Measurements from ENCODE around the gene TPRKB.
"Not testable (repeated sequence)": the region's sequence is repeated elsewhere in the genome, so short reads cannot be mapped to it uniquely, and the experiment has no call there.

Gene TPRKB

GRCh38 chr2:73736855-73737779, at the start of gene TPRKB:
TPRKB (minus strand) TSS chr2:73737345; CDS start chr2:73734569, 2,776 bp downstream.
- peaks cover 40 to 41% of the 10 kb centered on the region in 2 donors for H3K36me3 Mint-ChIP-seq
- DNase-seq (peak; percentile 97), ATAC-seq (replicated peaks) (peak; percentile 98 to 99)
- H3K4me3 Mint-ChIP-seq: peak within 1 kb of the TSS; percentile 87 to 89
- H3K4me1 Mint-ChIP-seq: peaks cover 10 to 15% of the 10 kb centered on the region in 2 donors
- peaks cover 5 to 6% of the 10 kb centered on the region in 2 donors for H3K9me3 Mint-ChIP-seq
- H3K27me3 Mint-ChIP-seq: no peaks in the 10 kb centered on the region
- H3K27ac Mint-ChIP-seq: peak within 1 kb of the TSS; percentile 78

DNA sequence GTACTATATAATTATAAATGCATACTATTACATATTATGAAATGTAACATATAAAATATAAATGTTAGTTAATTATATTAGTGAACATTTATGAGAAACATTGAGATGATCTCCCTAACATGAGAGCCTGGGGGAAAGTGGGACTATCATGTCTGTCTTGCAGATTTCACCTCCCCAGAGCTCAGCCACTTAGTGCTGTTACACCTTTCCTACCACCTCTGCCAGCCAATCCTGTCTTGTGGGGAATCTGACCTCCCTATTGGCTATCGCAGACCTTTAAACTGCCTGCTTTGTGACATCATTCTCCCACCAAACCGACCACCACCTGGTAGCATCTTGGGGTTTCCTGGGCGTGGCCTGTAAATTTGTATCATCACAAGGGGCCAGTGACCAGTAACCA, 46.7 kb upstream of the TPRKB start, which contains the start of gene C2orf78:
Gene C2orf78, plus strand, starts transcription at position 301 of the 400 bp plus-strand sequence. CDS start 127 bp downstream, outside the sequence.
- H3K9me3 Mint-ChIP-seq; H3K4me3 Mint-ChIP-seq; ATAC-seq (replicated peaks); H3K4me1 Mint-ChIP-seq; H3K27ac Mint-ChIP-seq; H3K36me3 Mint-ChIP-seq; DNase-seq: not testable (repeated sequence)
- peaks cover 10 to 12% of the 10 kb centered on the region in 2 donors for H3K27me3 Mint-ChIP-seq

- H3K9me3 Mint-ChIP-seq; H3K36me3 Mint-ChIP-seq; H3K4me1 Mint-ChIP-seq; ATAC-seq (replicated peaks); H3K27ac Mint-ChIP-seq; DNase-seq; H3K4me3 Mint-ChIP-seq: not testable (repeated sequence)
- peaks cover 10 to 12% of the 10 kb centered on the region in 2 donors for H3K27me3 Mint-ChIP-seq
Measured at GRCh38 chr2:73783402-73783801, 46.3 kb upstream of the TPRKB start.

GRCh38 chr2:73780237-73780582, 43.1 kb upstream of the TPRKB start:
- Mint-ChIP-seq H3K4me1 (peaks cover 5 to 19% of the 10 kb centered on the region in 2 donors), H3K4me3 (peak overlapping the region; percentile 95 to 96), H3K36me3 (peaks cover 8 to 11% of the 10 kb centered on the region in 2 donors), H3K27me3 (peaks cover 5 to 6% of the 10 kb centered on the region in 2 donors), H3K27ac (peak overlapping the region; percentile 96), H3K9me3 (no peaks in the 10 kb centered on the region)
- DNase-seq (no peak), ATAC-seq (replicated peaks) (no peak)

GRCh38 chr2:73779467-73780236, 42.5 kb upstream of the TPRKB start, which contains the start of gene DUSP11:
DUSP11 (minus strand) TSS chr2:73780103; CDS start chr2:73779974, 129 bp downstream.
- Mint-ChIP-seq H3K4me3 (peak within 1 kb of the TSS; percentile 95 to 96), H3K27me3 (peaks cover 5 to 6% of the 10 kb centered on the region in 2 donors), H3K4me1 (peaks cover 5 to 19% of the 10 kb centered on the region in 2 donors), H3K9me3 (no peaks in the 10 kb centered on the region), H3K27ac (peak within 1 kb of the TSS; percentile 96), H3K36me3 (peaks cover 8 to 11% of the 10 kb centered on the region in 2 donors)
- ATAC-seq (replicated peaks) (peak; percentile 99), DNase-seq (peak; percentile 95)

GRCh38 chr2:73778867-73779466, 41.8 kb upstream of the TPRKB start:
- Mint-ChIP-seq H3K4me3 (peak overlapping the region; percentile 95 to 96), H3K4me1 (peaks cover 9 to 19% of the 10 kb centered on the region in 2 donors), H3K36me3 (peaks cover 11 to 14% of the 10 kb centered on the region in 2 donors), H3K27ac (peak overlapping the region; percentile 96)
- H3K27me3 Mint-ChIP-seq; ATAC-seq (replicated peaks); H3K9me3 Mint-ChIP-seq; DNase-seq: not testable (repeated sequence)

GRCh38 chr2:73776869-73777519, 39.8 kb upstream of the TPRKB start:
- Mint-ChIP-seq H3K4me1 (peaks cover 9 to 19% of the 10 kb centered on the region in 2 donors), H3K27me3 (no peaks in the 10 kb centered on the region), H3K9me3 (no peaks in the 10 kb centered on the region), H3K36me3 (peaks cover 17 to 23% of the 10 kb centered on the region in 2 donors), H3K4me3 (no peak overlapping the region), H3K27ac (peak overlapping the region; percentile 0)
- DNase-seq (no peak), ATAC-seq (replicated peaks) (no peak)

DNA sequence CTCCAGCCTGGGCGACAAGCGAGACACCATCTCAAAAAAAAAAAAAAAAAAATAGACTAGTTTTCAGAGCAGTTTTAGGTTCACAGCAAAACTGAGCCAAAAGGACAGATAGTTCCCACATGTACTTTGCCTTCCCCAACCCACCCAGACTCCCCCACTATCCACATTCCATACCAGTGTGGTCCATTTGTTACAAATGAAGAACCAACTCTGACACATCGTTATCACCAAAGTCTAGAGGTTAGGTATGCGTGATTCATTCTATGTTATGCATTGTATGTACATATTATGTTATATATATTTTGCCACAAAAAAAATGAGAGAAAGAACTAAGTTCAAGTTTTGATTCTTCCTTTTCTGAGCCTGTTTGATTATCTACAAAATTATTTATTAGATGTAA, 39.2 kb upstream of the TPRKB start:
- peaks cover 9 to 19% of the 10 kb centered on the region in 2 donors for H3K4me1 Mint-ChIP-seq
- no peak overlapping the region for H3K4me3 Mint-ChIP-seq
- ATAC-seq (replicated peaks) (no peak), DNase-seq (no peak)
- peaks cover 20 to 25% of the 10 kb centered on the region in 2 donors for H3K36me3 Mint-ChIP-seq
- no peaks in the 10 kb centered on the region for H3K9me3 Mint-ChIP-seq
- H3K27me3 Mint-ChIP-seq: no peaks in the 10 kb centered on the region
- no peak overlapping the region for H3K27ac Mint-ChIP-seq

GRCh38 chr2:73772819-73773218, 35.7 kb upstream of the TPRKB start:
- ATAC-seq (replicated peaks) (no peak), DNase-seq (no peak)
- no peaks in the 10 kb centered on the region for H3K27me3 Mint-ChIP-seq
- H3K36me3 Mint-ChIP-seq: peaks cover 35 to 40% of the 10 kb centered on the region in 2 donors
- no peaks in the 10 kb centered on the region for H3K9me3 Mint-ChIP-seq
- H3K4me1 Mint-ChIP-seq: peaks cover 8 to 12% of the 10 kb centered on the region in 2 donors
- H3K27ac Mint-ChIP-seq: no peak overlapping the region
- H3K4me3 Mint-ChIP-seq: no peak overlapping the region

DNA sequence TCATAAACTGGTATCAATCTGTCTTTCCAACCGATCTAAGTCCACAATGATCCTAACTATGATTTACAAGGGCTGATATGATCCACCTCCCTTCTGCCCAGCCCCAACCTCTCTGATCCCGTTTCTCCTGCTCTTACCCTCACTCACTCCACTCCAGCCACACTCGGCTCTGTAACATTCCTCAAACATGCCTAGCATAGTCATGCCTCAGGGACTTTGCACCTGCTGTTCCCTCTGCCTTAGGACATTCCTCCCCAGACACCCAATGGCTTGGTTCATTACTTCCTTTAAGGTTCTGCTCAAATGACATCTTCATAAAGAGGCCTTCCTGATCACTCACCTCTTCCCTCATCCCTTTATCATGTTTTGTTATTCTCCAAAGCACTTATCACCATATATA, 33.6 kb upstream of the TPRKB start:
- Mint-ChIP-seq H3K9me3 (no peaks in the 10 kb centered on the region), H3K4me1 (peaks cover 10% of the 10 kb centered on the region in 2 donors), H3K36me3 (peaks cover 38 to 50% of the 10 kb centered on the region in 2 donors), H3K27ac (no peak overlapping the region), H3K27me3 (no peaks in the 10 kb centered on the region), H3K4me3 (no peak overlapping the region)
- ATAC-seq (replicated peaks): no peak
- no peak for DNase-seq

DNA sequence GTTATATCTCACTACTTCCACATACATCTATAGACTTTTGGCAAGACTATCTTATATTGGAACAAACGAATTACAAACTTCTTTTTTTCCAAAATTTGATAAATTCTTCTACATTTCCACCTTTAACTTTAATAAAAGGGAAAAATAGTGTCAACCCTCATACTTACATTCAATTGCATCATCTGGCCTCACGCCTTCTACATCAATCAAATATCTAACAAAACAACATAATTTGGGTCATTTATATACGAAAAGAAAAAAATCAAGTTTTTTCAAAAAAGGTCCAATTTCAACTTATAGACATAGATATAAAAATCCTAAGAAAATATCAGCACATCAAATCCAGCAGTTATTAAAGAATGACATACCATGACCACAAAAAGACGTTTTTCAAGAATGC, 29.8 kb upstream of the TPRKB start:
- ATAC-seq (replicated peaks) (no peak), DNase-seq (no peak)
- Mint-ChIP-seq H3K4me3 (no peak overlapping the region), H3K27ac (no peak overlapping the region), H3K4me1 (peaks cover 7 to 10% of the 10 kb centered on the region in 2 donors), H3K36me3 (peaks cover 41 to 46% of the 10 kb centered on the region in 2 donors), H3K9me3 (no peaks in the 10 kb centered on the region), H3K27me3 (no peaks in the 10 kb centered on the region)

DNA sequence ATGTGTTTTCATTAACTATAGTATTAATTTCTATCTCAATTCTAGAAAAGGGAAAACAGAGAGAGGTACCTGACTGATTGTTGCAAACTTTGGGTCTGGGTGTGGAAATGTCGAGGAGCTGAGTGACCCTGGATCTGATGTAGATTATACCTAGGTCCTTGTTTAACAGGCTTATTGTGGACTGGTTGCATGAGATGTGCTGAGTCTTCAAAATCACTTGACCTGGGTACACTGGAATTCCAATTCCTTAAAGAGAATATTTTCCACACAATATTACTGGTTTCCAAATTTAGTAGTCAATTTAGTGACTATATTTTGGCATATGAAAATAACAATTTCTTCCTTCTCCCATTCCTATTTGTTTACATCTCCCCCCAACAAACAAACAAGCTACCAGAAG, 29.2 kb upstream of the TPRKB start:
- H3K9me3 Mint-ChIP-seq: no peaks in the 10 kb centered on the region

DNA sequence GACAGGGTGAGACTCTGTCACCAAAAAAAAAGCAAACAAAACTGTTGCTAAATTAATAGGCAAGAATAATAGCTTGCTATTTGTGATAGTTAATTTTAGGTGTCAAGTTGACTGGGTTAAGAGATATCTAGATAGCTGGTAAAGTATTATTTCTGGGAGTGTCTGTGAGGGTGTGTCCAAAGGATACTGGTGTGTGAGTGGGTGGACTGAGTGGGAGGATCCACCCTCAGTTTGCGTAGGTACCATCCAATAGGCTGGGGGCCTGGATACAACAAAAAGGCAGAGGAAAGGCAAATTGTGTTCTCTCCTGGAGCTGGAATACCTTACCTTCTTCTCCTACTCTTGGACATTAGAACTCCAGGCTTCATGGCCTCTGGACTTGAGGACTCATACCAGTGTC, 27.8 kb upstream of the TPRKB start:
- no peak overlapping the region for H3K27ac Mint-ChIP-seq
- DNase-seq: no peak
- H3K4me3 Mint-ChIP-seq: no peak overlapping the region
- H3K36me3 Mint-ChIP-seq: peaks cover 35 to 39% of the 10 kb centered on the region in 2 donors
- H3K9me3 Mint-ChIP-seq: no peaks in the 10 kb centered on the region
- no peak for ATAC-seq (replicated peaks)
- H3K27me3 Mint-ChIP-seq: no peaks in the 10 kb centered on the region
- H3K4me1 Mint-ChIP-seq: peaks cover 7 to 10% of the 10 kb centered on the region in 2 donors

More for the DNA sequence above, 29.2 kb upstream of the TPRKB start:
- Mint-ChIP-seq H3K27me3 (no peaks in the 10 kb centered on the region), H3K36me3 (peaks cover 37 to 43% of the 10 kb centered on the region in 2 donors), H3K27ac (no peak overlapping the region), H3K4me3 (no peak overlapping the region), H3K4me1 (peaks cover 7 to 10% of the 10 kb centered on the region in 2 donors)
- ATAC-seq (replicated peaks) (no peak), DNase-seq (no peak)

Measured in stimulated activated naive B cell treated with anti-CD40 and anti-IgM and Interleukin-4, amounts not matched to agents 10 μg/mL and 1 μg/mL and 100 μg/mL, for 72 hours (primary cell).